GM19328 (cell line): Measurements from ENCODE around the gene SDSL.

Experiments
- ATAC-seq: cut with Tn5 transposase; IDR thresholded peaks from one replicate; pipeline ENCODE4 v1.9.1; 2021; ENCODE audit warnings: mild to moderate bottlenecking, moderate library complexity; ENCODE audit not compliant: unreplicated experiment

Gene SDSL

DNA sequence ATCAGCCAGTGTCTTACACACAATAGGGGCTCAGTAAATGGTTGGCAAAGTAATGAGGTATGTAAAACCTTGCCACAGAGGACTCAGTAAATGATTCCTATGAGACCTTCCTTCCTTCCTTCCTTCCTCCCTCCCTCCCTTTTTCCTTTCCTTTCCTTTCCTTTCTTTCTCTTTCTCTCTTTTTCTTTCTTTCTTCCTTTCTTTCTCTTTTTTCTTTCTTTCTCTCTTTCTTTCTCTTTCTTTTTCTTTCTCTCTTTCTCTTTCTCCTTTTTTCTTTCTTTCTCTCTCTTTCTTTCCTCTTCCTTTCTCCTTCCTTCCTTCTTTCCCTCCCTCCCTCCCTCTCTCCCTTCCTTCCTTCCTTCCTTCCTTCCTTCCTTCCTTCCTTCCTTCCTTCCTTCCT is 26.0 kb upstream of the SDSL start:
- no peak for ATAC-seq

- no peak for ATAC-seq
These were observed 25.2 kb upstream of the SDSL start for GRCh38 chr12:113396828-113397496.

- ATAC-seq: no peak
These were observed 24.5 kb upstream of the SDSL start for GRCh38 chr12:113397497-113398197.

DNA sequence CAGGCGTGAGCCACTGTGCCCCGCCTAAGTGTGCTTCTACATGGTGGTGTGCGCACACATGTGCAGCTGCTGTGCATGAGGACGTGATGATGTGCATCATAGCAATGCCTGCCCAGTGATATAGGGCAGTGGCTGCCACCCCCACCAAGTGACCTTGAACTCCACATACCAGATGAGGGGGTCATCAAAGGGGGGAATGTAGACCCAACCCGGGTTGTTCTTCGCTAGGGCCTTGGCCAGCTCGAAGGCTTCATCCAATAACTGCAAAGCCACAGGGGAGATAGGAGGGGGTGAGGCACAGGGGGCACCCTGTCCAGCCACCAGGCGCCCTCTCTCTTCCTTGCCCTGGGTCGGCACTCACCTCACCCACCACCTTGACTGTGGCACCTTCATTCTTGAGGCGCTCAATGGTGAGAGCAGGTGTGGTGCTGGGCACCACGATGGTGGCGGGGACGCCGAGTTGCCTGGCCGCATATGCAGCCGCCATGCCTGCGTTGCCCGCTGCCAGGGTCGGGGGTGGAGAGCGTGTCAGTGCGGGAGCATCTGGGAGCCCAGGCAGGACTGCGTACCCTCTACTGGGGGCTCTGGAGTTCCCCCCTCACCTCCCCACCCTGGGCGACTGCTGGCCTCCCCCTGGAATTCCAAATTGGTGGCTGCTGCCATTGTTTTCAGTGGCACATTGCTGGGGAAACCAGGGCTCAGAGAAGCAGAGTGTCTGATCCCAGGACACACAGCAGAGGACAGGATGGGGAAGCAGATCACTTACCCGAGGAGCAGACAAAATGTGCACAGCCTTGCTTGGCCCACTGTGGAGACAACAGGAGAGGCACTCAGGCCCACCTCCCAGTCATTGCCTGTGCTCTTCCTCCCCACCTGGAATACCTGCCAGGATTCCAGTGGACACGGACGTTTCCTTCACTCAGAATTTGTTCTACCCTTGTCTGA is 23.6 kb upstream of the SDSL start:
- ATAC-seq: no peak

GRCh38 chr12:113399490-113399889 is 22.7 kb upstream of the SDSL start:
- ATAC-seq: no peak

- no peak for ATAC-seq
These were observed 21.8 kb upstream of the SDSL start for GRCh38 chr12:113400362-113400761.

- no peak for ATAC-seq
These were observed 20.8 kb upstream of the SDSL start for GRCh38 chr12:113401066-113402000.

DNA sequence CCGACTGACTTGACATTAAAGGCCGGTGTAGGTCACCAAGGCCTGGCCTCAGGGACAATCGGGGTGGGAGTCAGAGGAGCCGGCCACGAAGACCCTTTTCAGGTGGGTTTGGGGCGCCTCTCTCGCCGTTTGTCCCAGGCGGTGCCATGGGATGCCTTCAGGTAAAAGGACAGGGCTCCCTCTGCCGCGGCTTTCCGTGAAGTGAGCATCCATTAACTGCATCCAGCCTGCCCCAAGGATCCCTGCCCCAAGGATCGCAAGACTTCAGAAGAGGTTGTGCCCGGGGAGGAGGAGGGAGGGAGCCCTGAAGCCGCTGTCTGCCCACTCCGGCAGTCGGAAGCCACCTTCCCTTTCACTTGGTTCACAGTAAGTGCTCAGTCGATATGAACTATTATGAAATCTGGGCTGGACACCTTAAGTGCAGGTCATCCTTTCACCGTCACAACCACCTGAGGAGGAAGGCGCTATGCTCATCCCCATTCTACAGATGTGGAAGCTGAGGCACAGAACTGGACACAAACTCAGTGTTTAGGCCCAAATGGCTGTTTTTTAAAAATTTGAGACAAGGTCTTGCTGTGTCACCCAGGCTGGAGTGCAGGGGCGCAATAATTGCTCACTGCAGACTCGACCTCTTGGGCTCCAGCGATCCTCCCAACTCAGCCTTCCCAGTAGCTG is 19.5 kb upstream of the SDSL start:
- no peak for ATAC-seq

DNA sequence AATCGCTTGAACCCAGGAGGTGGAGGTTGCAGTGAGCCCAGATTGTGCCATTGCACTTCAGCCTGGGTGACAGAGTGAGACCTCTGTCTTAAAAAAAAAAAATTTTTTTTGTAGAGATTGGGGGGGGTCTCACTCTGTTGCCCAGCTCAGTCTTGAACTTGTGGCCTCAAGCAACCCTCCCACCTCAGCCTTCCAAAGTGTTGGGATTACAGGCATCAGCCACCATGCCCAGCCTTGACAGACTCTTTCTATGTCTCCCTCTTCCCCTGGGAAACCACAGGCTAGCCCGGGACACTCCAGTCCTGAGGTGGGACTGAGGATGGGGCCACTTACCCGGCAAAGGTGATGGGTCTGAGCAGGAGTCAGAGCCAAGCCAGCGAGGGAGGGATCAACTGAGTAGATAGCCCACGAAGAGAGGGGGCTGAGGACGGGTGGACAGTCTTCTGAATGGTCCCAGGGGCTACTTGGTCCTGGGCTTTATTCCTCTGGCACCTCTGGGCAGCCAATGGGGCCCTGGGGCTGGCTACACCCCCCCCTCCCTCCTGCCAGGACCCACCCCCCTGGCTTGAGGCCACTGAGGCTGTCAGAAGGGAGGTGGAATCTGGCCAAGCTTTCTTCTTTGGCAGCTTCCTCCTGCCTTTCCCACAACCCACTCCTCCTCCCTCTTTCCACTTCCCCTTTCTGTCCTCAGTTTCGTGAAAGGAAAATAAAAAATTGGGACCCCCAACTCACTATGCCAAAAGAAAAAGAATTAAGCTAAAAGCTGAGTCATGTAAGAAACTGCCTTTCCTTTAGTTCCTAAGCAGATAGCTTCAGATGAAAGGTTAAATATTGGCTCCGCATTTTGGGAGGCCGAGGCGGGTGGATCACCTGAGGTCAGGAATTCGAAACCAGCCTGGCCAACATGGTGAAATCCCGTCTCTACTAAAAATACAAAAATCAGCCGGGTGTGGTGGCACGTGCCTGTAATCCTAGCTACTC is 18.5 kb upstream of the SDSL start, which contains the start of gene SDS:
Gene SDS, minus strand, starts transcription at position 453 of the 981 bp plus-strand sequence. CDS start 4,179 bp downstream, outside the sequence.
- no peak for ATAC-seq

GRCh38 chr12:113405694-113406093 is 16.5 kb upstream of the SDSL start:
- no peak for ATAC-seq

- no peak for ATAC-seq
These were observed 14.1 kb upstream of the SDSL start for GRCh38 chr12:113407931-113408600.

DNA sequence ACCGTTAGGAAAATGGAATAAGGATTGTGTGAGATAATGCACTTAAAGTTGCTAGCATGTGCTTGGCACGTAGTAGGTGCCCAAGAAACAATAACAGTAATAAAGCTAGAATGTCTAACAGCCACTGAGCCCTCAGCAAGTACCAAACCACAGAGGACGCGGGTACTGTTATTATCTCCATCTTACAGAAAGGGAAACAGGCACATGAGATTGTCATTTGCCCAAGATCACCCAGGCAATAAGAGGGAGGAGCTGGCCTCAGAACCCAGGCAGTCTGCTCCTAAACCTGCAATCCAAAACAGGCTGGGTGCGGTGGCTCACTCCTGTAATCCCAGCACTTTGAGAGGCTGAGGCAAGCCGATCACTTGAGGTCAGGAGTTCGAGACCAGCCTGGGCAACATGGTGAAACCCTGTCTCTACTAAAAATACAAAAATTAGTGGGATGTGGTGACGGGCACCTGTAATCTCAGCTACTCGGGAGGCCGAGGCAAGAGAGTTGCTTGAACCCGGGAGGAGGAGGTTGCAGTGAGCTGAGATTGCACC is 13.4 kb upstream of the SDSL start:
- ATAC-seq: no peak

GRCh38 chr12:113409462-113410124 is 12.6 kb upstream of the SDSL start:
- no peak for ATAC-seq

- ATAC-seq: no peak
These were observed 8.7 kb upstream of the SDSL start for GRCh38 chr12:113413488-113413939.

DNA sequence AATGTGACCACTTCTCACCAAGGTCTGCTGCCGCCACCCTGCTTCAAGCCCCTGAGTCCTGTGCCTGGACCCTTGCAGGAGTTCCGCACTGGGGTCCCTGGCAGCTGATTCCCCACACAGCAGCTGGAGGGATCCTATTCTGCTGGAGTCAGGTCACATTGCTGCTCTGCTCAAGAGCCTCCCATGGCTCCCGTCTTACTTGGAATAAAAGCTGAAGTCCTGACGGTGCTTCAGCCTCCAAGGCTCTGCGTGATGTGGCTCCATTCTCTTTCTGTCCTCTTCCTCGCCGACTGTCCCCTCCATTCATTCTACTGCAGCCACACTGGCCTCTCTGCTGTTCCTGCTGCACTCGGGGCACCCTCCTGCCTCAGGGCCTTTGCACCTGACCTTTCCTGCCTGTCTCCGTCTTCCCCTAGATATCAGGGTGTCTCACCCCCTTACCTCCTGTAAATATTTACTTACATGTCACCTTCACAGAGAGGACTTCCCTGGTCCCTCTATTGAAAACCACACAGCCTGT is 7.6 kb upstream of the SDSL start:
- ATAC-seq: no peak

- no peak for ATAC-seq
These were observed 6.0 kb upstream of the SDSL start for GRCh38 chr12:113416091-113416754.
